ENCODE data around the gene RUFY3.

RUFY3 gene

GRCh38 chr4:70759126-70759525 lies 37.4 kb downstream of the RUFY3 start:
- Histone ChIP-seq H3K23ac (ENCODE audit: low read depth, low read length, poor library complexity) (no peak overlapping the region), H2AK5ac (ENCODE audit: low read depth, low read length) (no peak overlapping the region), H3K4me3 (ENCODE audit: low read length in 2 of 2) (no peak overlapping the region), H2AFZ (ENCODE audit: low read length) (no peak overlapping the region), H3K79me1 (ENCODE audit: low read depth, low read length) (no peaks in the 10 kb centered on the region), H2BK12ac (ENCODE audit: low read length) (no peak overlapping the region), H2BK5ac (ENCODE audit: low read length) (no peak overlapping the region), H3K18ac (ENCODE audit: low read length) (no peak overlapping the region), H3K4me2 (ENCODE audit: insufficient read depth, low read length, poor library complexity, severe bottlenecking) (no peak overlapping the region), H3K36me3 (replicated peaks in 1 of 2; ENCODE audit: control insufficient read depth in 2 of 2, insufficient read depth in 2 of 2, low read length in 2 of 2) (peaks cover 0 to 53% of the 10 kb centered on the region in 2 donors), H4K8ac (ENCODE audit: low read depth, low read length) (no peak overlapping the region), H4K91ac (ENCODE audit: low read depth, low read length, poor library complexity) (no peak overlapping the region), H3K9ac (ENCODE audit: low read depth, low read length, poor library complexity) (no peak overlapping the region), H3K9me3 (replicated peaks in 1 of 2; ENCODE audit: control insufficient read depth in 2 of 2, insufficient read depth in 1 of 2, low read depth in 1 of 2, low read length in 2 of 2) (peaks cover 0 to 6% of the 10 kb centered on the region in 2 donors), H3K27me3 (ENCODE audit: control insufficient read depth in 3 of 3, insufficient read depth in 3 of 3, low read depth in 1 of 3, low read length in 3 of 3) (no peaks in the 10 kb centered on the region), H3K27ac (replicated peaks; ENCODE audit: low read length) (no peak overlapping the region), H3K14ac (ENCODE audit: low read length) (no peak overlapping the region), H2BK120ac (ENCODE audit: low read depth, low read length) (no peak overlapping the region), H3K4me1 (ENCODE audit: control insufficient read depth in 2 of 2, insufficient read depth in 1 of 2, low read depth in 1 of 2, low read length in 2 of 2) (no peaks in the 10 kb centered on the region), H3K4ac (ENCODE audit: low read length) (no peak overlapping the region), H2BK15ac (ENCODE audit: low read length) (no peak overlapping the region)
- WGBS, 2 donors (ENCODE audit: extremely low coverage in 2 of 2, insufficient read length in 2 of 2, insufficient replicate concordance in 1 of 2), result no CpG with 5 or more reads among the region's 1 CpG
- DNase-seq (ENCODE audit: low spot score), result no peak

GRCh38 chr4:70759627-70760026 lies 37.9 kb downstream of the RUFY3 start:
- Histone ChIP-seq H3K4me2 (ENCODE audit: insufficient read depth, low read length, poor library complexity, severe bottlenecking) (no peak overlapping the region), H2BK5ac (ENCODE audit: low read length) (no peak overlapping the region), H2AFZ (ENCODE audit: low read length) (no peak overlapping the region), H3K18ac (ENCODE audit: low read length) (no peak overlapping the region), H2BK12ac (ENCODE audit: low read length) (no peak overlapping the region), H3K23ac (ENCODE audit: low read depth, low read length, poor library complexity) (no peak overlapping the region), H3K79me1 (ENCODE audit: low read depth, low read length) (no peaks in the 10 kb centered on the region), H3K36me3 (replicated peaks in 1 of 2; ENCODE audit: control insufficient read depth in 2 of 2, insufficient read depth in 2 of 2, low read length in 2 of 2) (peaks cover 1 to 58% of the 10 kb centered on the region in 2 donors), H2AK5ac (ENCODE audit: low read depth, low read length) (no peak overlapping the region), H4K91ac (ENCODE audit: low read depth, low read length, poor library complexity) (no peak overlapping the region), H4K8ac (ENCODE audit: low read depth, low read length) (no peak overlapping the region), H3K9ac (ENCODE audit: low read depth, low read length, poor library complexity) (no peak overlapping the region), H2BK15ac (ENCODE audit: low read length) (no peak overlapping the region), H3K27me3 (ENCODE audit: control insufficient read depth in 3 of 3, insufficient read depth in 3 of 3, low read depth in 1 of 3, low read length in 3 of 3) (no peaks in the 10 kb centered on the region), H3K4me3 (ENCODE audit: low read length in 2 of 2) (no peak overlapping the region), H3K9me3 (replicated peaks in 1 of 2; ENCODE audit: control insufficient read depth in 2 of 2, insufficient read depth in 1 of 2, low read depth in 1 of 2, low read length in 2 of 2) (peaks cover 0 to 11% of the 10 kb centered on the region in 2 donors), H3K27ac (replicated peaks; ENCODE audit: low read length) (no peak overlapping the region), H3K14ac (ENCODE audit: low read length) (no peak overlapping the region), H3K4me1 (ENCODE audit: control insufficient read depth in 2 of 2, insufficient read depth in 1 of 2, low read depth in 1 of 2, low read length in 2 of 2) (no peaks in the 10 kb centered on the region), H2BK120ac (ENCODE audit: low read depth, low read length) (no peak overlapping the region), H3K4ac (ENCODE audit: low read length) (no peak overlapping the region)
- no peak for DNase-seq (ENCODE audit: low spot score)

GRCh38 chr4:70760662-70761061 lies 38.9 kb downstream of the RUFY3 start:
- no CpG with 5 or more reads among the region's 1 CpG for WGBS, 2 donors (ENCODE audit: extremely low coverage in 2 of 2, insufficient read length in 2 of 2, insufficient replicate concordance in 1 of 2)
- no peak overlapping the region for H3K4me3 ChIP-seq (ENCODE audit: low read length in 2 of 2)
- no peak for DNase-seq (ENCODE audit: low spot score)
- no peak overlapping the region for H2BK12ac ChIP-seq (ENCODE audit: low read length)
- H2BK15ac ChIP-seq (ENCODE audit: low read length), result no peak overlapping the region
- no peak overlapping the region for H3K9ac ChIP-seq (ENCODE audit: low read depth, low read length, poor library complexity)
- H3K4me1 ChIP-seq (ENCODE audit: control insufficient read depth in 2 of 2, insufficient read depth in 1 of 2, low read depth in 1 of 2, low read length in 2 of 2), result no peaks in the 10 kb centered on the region
- no peak overlapping the region for H3K18ac ChIP-seq (ENCODE audit: low read length)
- H3K36me3 ChIP-seq (replicated peaks in 1 of 2; ENCODE audit: control insufficient read depth in 2 of 2, insufficient read depth in 2 of 2, low read length in 2 of 2), result peaks cover 2 to 63% of the 10 kb centered on the region in 2 donors
- no peak overlapping the region for H2BK5ac ChIP-seq (ENCODE audit: low read length)
- no peak overlapping the region for H3K4me2 ChIP-seq (ENCODE audit: insufficient read depth, low read length, poor library complexity, severe bottlenecking)
- no peaks in the 10 kb centered on the region for H3K27me3 ChIP-seq (ENCODE audit: control insufficient read depth in 3 of 3, insufficient read depth in 3 of 3, low read depth in 1 of 3, low read length in 3 of 3)
- H4K8ac ChIP-seq (ENCODE audit: low read depth, low read length), result no peak overlapping the region
- no peak overlapping the region for H3K14ac ChIP-seq (ENCODE audit: low read length)
- no peaks in the 10 kb centered on the region for H3K79me1 ChIP-seq (ENCODE audit: low read depth, low read length)
- peaks cover 0 to 13% of the 10 kb centered on the region in 2 donors for H3K9me3 ChIP-seq (replicated peaks in 1 of 2; ENCODE audit: control insufficient read depth in 2 of 2, insufficient read depth in 1 of 2, low read depth in 1 of 2, low read length in 2 of 2)
- no peak overlapping the region for H4K91ac ChIP-seq (ENCODE audit: low read depth, low read length, poor library complexity)
- H3K4ac ChIP-seq (ENCODE audit: low read length), result no peak overlapping the region
- H2BK120ac ChIP-seq (ENCODE audit: low read depth, low read length), result no peak overlapping the region
- no peak overlapping the region for H2AFZ ChIP-seq (ENCODE audit: low read length)
- no peak overlapping the region for H2AK5ac ChIP-seq (ENCODE audit: low read depth, low read length)
- no peak overlapping the region for H3K23ac ChIP-seq (ENCODE audit: low read depth, low read length, poor library complexity)
- no peak overlapping the region for H3K27ac ChIP-seq (replicated peaks; ENCODE audit: low read length)

GRCh38 chr4:70761276-70761816 lies 39.6 kb downstream of the RUFY3 start:
- no peak overlapping the region for H4K8ac ChIP-seq (ENCODE audit: low read depth, low read length)
- no peak for DNase-seq (ENCODE audit: low spot score)
- H2BK15ac ChIP-seq (ENCODE audit: low read length), result no peak overlapping the region
- H3K79me1 ChIP-seq (ENCODE audit: low read depth, low read length), result no peaks in the 10 kb centered on the region
- H2BK12ac ChIP-seq (ENCODE audit: low read length), result no peak overlapping the region
- WGBS, 2 donors (ENCODE audit: extremely low coverage in 2 of 2, insufficient read length in 2 of 2, insufficient replicate concordance in 1 of 2), result no CpG with 5 or more reads among the region's 3 CpGs
- H2AK5ac ChIP-seq (ENCODE audit: low read depth, low read length), result no peak overlapping the region
- H3K4ac ChIP-seq (ENCODE audit: low read length), result no peak overlapping the region
- H3K27ac ChIP-seq (replicated peaks; ENCODE audit: low read length), result no peak overlapping the region
- H3K9ac ChIP-seq (ENCODE audit: low read depth, low read length, poor library complexity), result no peak overlapping the region
- H2BK5ac ChIP-seq (ENCODE audit: low read length), result no peak overlapping the region
- H3K4me2 ChIP-seq (ENCODE audit: insufficient read depth, low read length, poor library complexity, severe bottlenecking), result no peak overlapping the region
- H3K36me3 ChIP-seq (replicated peaks in 1 of 2; ENCODE audit: control insufficient read depth in 2 of 2, insufficient read depth in 2 of 2, low read length in 2 of 2), result peaks cover 2 to 64% of the 10 kb centered on the region in 2 donors
- no peaks in the 10 kb centered on the region for H3K4me1 ChIP-seq (ENCODE audit: control insufficient read depth in 2 of 2, insufficient read depth in 1 of 2, low read depth in 1 of 2, low read length in 2 of 2)
- peaks cover 0 to 13% of the 10 kb centered on the region in 2 donors for H3K9me3 ChIP-seq (replicated peaks in 1 of 2; ENCODE audit: control insufficient read depth in 2 of 2, insufficient read depth in 1 of 2, low read depth in 1 of 2, low read length in 2 of 2)
- no peak overlapping the region for H3K18ac ChIP-seq (ENCODE audit: low read length)
- no peak overlapping the region for H4K91ac ChIP-seq (ENCODE audit: low read depth, low read length, poor library complexity)
- H3K4me3 ChIP-seq (ENCODE audit: low read length in 2 of 2), result no peak overlapping the region
- no peak overlapping the region for H2BK120ac ChIP-seq (ENCODE audit: low read depth, low read length)
- no peak overlapping the region for H3K23ac ChIP-seq (ENCODE audit: low read depth, low read length, poor library complexity)
- no peak overlapping the region for H2AFZ ChIP-seq (ENCODE audit: low read length)
- H3K14ac ChIP-seq (ENCODE audit: low read length), result no peak overlapping the region
- H3K27me3 ChIP-seq (ENCODE audit: control insufficient read depth in 3 of 3, insufficient read depth in 3 of 3, low read depth in 1 of 3, low read length in 3 of 3), result no peaks in the 10 kb centered on the region

All from neuronal stem cell (in vitro differentiated cells).